ENCODE data around the gene SCYGR5.

GRCh38 chr2:227623226-227623625 is 43.4 kb upstream of the SCYGR5 start:
- TF ChIP-seq EZH2 (IDR thresholded peaks at IDR 0.05; ENCODE audit: insufficient read depth, poor library complexity, severe bottlenecking): no peak
- TF ChIP-seq EZH2phosphoT487 (IDR thresholded peaks at IDR 0.05; ENCODE audit: insufficient read depth, low read depth): no peak

Data from GM23248 (cell line).